GM19467 (cell line): ENCODE data around the gene GDAP2.

Experiments used
- ATAC-seq: cut with Tn5 transposase; IDR thresholded peaks from one replicate; pipeline ENCODE4 v1.9.1; 2021; ENCODE audit warnings: mild to moderate bottlenecking, moderate library complexity; ENCODE audit not compliant: unreplicated experiment

The GDAP2 gene

DNA sequence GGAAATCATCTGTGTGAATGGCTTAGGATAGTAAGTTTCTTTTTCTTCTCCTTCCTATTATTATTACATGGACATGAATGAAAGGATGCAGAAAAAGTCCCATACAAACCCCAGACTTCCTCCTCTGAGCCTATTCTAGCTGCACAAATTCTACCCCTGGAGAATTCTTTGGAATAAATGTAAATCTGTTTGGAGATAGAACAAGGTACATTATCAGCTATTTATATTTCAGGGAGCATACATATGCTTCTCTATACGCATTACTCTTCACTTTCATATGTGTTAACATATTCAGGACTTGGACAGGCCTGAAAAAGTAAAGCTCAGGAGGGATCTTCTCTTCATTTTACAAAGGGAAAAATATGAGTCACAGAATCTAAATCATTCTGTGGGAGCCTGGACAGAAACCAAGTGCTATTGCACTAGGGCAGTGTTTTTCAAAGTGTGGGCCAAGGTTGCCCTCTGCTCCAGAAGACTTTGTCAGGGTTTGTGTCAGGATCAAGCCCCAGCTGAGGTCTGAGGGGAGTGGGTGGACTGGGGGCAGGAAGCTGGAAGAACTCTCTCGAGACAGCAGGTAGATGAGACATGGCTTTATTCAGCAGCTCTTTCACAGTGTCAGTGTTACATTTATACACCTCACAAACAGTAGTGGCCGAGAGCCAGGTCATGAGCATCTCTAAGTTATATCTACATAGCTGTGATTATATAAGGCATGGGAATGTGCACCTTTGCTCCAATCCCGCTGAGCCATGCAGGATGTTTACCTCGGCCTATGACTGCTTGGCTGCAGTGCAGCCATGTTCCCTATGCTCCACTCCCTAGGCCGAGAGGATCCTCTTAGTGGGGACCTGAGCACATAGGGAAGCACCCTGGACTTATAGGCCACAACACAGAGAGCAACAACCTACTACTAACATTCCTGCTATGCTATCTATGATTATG is 114.3 kb downstream of the GDAP2 start:
- no peak for ATAC-seq
